Measurements from ENCODE around the gene NAV2.

DNA sequence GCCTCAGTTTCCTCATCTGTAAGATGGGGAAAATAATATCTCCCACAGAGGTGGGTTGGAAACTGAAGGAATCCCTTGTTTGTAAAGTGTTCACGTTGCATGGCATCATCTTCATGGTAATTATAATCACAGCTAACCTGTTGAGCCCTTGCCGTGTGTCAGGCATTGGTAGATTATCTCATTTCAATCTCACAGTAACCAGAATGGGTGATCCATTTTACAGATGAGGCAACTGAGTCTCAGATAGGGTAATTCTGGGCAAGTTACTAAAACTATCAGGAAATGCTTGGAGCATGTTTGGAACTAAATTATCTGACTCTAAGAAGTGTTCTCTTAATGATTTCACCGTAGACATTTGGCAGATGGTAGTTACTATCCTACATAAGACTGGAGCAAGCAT lies 109.4 kb downstream of the NAV2 start:
- TF ChIP-seq, protein P1, sequence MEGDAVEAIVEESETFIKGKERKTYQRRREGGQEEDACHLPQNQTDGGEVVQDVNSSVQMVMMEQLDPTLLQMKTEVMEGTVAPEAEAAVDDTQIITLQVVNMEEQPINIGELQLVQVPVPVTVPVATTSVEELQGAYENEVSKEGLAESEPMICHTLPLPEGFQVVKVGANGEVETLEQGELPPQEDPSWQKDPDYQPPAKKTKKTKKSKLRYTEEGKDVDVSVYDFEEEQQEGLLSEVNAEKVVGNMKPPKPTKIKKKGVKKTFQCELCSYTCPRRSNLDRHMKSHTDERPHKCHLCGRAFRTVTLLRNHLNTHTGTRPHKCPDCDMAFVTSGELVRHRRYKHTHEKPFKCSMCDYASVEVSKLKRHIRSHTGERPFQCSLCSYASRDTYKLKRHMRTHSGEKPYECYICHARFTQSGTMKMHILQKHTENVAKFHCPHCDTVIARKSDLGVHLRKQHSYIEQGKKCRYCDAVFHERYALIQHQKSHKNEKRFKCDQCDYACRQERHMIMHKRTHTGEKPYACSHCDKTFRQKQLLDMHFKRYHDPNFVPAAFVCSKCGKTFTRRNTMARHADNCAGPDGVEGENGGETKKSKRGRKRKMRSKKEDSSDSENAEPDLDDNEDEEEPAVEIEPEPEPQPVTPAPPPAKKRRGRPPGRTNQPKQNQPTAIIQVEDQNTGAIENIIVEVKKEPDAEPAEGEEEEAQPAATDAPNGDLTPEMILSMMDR (conservative IDR thresholded peaks at IDR 0.05; ENCODE audit: low read depth in 2 of 2) = no peak
- TF ChIP-seq EZH2 (IDR thresholded peaks at IDR 0.05; ENCODE audit: low read depth, unreplicated experiment) (no peak), POLR2AphosphoS5 (IDR thresholded peaks at IDR 0.05; ENCODE audit: low read depth) (no peak), EZH2phosphoT487 (IDR thresholded peaks at IDR 0.05; ENCODE audit: unreplicated experiment) (no peak), NANOG (IDR thresholded peaks at IDR 0.05; ENCODE audit: borderline replicate concordance) (no peak)

Measured in GM23338 (cell line).